GM19452 (cell line): ENCODE measurements around the gene FAM98C.

Experiments used
- ATAC-seq: cut with Tn5 transposase; IDR thresholded peaks from one replicate; pipeline ENCODE4 v1.9.1; 2021; ENCODE audit not compliant: unreplicated experiment

The FAM98C gene

DNA sequence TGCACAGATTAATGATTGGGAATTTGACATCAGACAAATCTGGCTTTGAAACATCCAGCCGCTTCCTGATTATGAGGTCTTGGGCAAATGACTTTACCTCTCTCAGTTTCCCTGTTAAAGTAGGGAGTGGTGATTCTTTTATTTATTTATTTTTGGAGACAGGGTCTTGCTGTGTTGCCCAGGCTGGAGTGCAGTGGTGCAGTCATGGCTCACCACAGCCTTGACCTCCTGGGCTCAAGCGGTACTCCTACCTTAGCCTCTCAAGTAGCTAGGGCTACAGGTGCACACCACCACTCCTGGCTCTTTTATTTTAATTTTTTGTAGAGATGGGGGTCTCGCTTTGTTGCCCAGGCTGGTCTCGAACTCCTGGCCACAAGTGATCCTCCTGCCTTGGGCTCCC lies 25.8 kb upstream of the FAM98C start:
- ATAC-seq: no peak

GRCh38 chr19:38378866-38379265 lies 24.0 kb upstream of the FAM98C start:
- no peak for ATAC-seq

- ATAC-seq: no peak
Observed at GRCh38 chr19:38381138-38381537, 21.8 kb upstream of the FAM98C start.

GRCh38 chr19:38383184-38383583 lies 19.7 kb upstream of the FAM98C start:
- ATAC-seq: no peak

- no peak for ATAC-seq
Observed at GRCh38 chr19:38383743-38384142, 19.1 kb upstream of the FAM98C start.

DNA sequence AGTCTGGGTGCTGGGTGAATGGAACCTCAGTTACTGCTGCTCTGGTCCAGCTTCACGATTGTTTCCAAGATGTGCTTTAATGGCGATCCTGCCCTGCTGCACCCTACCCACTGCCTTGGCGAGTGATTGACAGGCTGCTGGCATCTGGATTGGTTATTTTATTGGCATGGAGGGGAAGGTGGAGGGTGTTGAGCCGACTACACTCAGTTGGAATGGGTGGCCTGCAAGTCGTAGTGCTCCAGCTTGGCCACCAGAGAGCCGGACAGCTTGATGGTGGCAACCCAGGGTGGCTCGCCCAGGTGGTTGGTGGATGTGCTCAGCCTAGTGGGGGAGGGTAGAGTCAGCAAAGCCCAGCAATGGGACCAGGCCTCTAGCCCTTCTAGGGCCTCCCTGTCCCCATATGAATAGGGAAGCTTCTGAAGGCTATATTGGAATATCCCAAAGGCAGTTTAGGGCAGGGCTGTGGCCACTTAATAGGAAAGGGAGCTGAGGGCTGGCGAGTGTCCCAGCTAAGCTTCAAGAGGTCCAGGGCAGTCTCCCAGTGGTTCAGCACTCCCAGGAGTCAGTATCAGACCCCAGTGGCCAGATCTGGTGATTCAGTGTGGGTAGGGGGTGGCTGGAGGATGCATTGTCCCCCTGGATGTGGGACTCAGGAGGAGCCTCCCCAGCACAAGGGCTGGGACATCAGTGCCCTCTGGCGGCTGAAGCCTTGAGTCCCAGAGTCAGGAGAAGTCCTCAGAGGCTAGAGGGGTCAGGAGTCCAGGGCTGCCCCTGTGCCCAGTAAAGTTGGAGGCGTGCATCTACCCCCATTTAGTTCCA lies 18.5 kb upstream of the FAM98C start:
- ATAC-seq: no peak

GRCh38 chr19:38385057-38385803 lies 17.7 kb upstream of the FAM98C start:
- no peak for ATAC-seq

DNA sequence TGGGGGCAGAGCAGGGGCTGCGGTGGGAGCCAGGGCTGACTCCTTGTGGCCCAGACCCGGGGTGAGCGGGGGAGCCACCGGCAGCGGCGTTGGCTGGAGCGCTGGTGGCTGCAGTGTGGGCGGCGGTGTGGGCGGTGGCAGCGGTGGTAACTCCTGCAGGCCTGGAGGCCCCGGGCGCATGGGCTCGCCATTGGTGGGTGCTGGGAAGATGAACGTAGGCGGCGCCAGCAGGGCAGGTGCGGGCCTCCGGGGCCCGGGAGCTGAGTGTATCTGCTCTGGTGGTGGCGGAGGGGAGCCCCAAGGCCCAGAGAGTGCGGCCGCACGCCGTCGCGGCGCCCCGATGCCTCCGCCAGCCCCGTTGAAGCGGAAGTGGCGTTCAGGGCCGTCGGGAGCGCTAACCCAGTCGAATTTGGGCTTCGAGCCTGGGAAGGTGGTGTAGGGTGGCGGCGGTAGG lies 17.1 kb upstream of the FAM98C start:
- no peak for ATAC-seq

GRCh38 chr19:38386300-38386970 lies 16.5 kb upstream of the FAM98C start:
- no peak for ATAC-seq

- ATAC-seq: no peak
Observed at GRCh38 chr19:38386971-38387549, 15.8 kb upstream of the FAM98C start.

DNA sequence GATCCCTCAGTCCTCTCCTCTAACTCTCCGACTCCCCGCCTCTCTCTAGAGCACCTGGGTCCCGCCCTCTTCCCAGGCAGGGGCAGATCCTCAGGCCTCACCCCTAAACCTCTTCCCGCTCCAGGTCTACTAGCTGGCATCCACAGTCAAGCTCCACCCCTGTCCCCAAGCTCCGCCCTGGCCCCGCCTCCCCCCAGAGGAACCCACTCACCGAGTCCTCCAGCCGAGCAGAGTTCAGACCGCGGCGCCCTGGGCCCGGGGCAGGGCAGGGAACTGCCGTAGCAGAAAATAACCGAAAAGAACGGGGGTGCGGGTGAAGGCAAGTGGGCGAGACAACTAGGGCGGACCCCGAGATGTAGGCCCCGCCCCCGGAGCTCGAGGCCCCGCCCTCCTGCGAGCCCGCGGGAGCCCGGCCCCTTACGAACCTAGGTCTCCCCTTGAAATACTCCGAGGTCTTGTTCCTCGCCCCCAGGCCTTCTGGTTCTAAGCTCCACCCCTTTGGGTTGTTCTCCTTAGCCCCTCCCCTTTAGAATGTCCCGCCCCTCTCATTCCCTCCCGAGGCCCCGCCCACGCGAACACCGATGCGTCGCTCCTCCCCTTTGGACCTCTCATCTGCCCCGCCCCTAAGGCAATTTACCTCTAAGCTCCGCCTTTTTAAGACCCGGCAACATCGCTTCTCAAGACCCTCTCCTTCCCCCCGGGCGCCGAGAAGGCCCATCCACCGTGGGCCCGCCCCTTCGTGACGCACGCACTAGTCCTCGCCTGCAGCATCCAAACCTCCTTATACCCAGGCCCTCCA lies 15.1 kb upstream of the FAM98C start, which contains the start of gene GGN:
Gene GGN, minus strand, starts transcription at position 485 of the 799 bp plus-strand sequence. CDS start 773 bp downstream, outside the sequence.
- ATAC-seq: no peak

DNA sequence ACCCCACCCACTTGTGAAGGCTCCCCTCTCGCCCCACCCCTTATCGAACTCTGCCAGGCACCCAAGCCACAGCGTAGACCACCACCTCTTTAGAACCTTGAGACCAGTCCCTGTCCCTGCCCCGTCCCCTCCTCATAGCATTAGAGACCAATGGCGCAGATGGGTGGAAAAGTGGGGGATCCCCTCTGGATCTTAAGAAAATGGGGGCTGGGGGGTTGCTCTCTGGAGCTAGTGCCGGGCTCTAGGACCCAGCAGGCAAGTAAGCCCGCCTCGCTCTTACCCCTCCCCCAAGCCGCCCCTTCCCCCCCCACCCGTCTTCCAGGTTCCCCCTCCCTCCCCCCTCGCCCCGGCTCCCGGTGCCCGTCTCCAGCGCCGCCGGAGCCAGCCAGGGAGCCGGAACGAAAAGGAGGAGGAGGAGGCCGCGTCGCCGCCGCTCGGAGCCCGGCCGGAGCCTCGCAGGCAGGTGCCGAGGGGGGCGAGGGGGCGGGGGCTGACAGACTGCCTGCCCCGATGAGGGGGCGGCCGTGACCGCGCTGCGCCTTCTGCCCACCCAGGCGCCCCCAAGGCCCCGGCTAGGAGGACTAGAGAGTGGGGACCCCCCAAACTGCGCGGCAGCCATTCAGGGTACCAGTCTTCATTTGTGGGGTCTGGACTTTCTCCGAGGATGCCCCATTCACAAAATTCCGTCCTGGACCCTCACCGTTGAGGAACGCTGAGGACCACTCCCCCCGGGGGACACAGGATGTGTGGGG lies 14.4 kb upstream of the FAM98C start, which contains the start of gene SPRED3:
Gene SPRED3, plus strand, starts transcription at position 349 of the 752 bp plus-strand sequence. CDS start 1,606 bp downstream, outside the sequence.
- no peak for ATAC-seq

DNA sequence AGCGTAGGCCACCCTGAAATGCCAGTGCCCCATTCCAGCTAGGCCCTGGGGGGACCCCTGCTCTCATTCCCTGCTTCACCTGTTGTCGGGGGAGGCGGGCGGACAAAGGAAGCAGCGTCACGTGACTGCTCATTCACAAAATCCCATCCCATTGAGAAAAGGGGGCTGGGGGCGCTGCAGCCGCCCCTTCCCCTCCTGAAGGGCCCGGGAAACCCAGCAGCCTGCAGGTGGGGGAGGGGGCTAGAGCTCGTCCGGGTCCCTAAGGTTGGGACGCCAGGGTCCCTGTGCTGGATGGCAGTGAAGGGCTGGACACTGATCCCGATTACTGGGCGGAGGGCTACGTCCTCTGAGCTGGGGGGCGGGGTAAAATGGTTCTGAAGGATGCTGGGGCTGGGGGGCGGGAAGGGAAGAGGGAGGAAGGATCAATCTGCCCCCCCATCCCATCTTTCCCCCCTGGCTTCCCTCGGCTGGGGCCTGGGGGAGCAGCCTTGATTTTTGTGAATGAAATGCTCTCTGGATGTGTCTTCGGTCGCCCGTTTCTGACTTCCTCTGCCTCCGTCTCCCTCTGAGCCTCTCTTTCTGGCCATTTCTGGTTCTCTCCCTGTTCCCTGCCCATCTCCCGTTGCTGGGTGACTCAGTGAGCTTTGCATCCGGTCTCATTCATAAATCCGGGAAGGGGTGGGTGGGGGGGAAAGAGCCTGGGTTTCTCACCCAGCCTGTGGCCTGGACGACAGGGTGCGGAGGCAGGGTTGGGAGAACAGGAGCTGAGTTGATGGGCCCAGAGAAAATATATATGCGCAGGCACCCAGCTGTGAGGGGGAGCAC lies 13.6 kb upstream of the FAM98C start:
- ATAC-seq: no peak

- ATAC-seq: no peak
Observed at GRCh38 chr19:38389957-38390924, 12.7 kb upstream of the FAM98C start.

DNA sequence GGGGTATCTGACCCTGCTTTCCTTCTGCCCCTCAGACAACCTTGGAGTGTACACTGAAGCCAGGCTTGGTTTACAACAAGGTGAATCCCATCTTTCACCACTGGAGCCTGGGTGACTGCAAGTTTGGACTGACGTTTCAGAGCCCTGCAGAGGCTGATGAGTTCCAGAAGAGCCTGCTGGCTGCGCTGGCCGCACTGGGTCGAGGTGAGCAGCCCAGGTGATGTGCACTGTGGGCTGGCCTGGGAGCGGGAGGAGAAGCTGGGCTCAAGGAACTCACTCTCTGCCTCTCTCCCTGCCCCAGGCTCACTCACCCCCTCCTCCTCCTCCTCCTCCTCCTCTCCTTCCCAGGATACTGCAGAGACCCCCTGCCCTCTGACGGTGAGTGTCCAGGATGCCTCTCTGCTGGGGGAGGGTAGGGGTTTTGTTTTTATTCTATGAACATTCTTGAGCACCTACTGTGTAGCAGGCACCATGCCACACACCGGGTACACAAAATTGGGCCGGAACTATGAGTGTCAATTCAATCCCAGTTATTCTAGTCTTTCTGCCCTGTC lies 10.9 kb upstream of the FAM98C start:
- no peak for ATAC-seq

- ATAC-seq: no peak
Observed at GRCh38 chr19:38392707-38393308, 10.1 kb upstream of the FAM98C start.

GRCh38 chr19:38394488-38394887 lies 8.4 kb upstream of the FAM98C start:
- no peak for ATAC-seq
